ENCODE results near the gene FNTB.

The FNTB gene

DNA sequence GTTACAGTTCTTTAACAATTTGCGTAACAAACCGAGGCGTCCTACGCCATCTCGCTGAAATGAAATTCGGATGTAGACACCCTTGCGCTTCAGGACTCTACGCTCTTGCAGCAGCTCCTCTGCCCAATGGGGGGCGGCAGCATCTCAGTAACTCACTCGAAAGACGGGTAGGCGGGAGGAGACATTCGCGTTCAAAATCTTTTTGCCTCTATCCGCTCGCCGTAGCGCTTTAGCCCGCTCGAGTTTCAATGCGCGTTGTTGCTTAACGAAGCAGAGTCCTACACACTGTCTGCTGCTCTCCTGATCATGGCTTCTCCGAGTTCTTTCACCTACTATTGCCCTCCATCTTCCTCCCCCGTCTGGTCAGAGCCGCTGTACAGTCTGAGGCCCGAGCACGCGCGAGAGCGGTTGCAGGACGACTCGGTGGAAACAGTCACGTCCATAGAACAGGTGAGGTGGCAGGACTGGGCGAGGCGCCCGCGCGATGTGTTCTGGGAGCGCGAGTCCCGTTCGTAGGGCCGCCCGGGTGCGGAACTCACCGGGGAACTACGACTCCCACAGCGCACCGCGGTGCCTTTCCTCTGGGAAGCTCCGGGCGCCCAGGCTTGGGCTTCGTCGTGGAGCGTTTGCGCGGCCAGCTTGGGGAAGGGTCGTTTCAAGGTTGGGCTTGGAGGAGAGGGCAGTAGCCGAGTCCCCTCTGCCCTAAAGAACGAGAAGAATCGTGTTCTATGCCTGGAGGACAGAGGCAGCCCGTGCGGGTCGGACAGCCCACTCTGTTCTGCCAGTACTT is at the start of gene FNTB:
TSS of gene FNTB (plus strand) at position 248 of the 790 bp plus-strand sequence. CDS start at position 307, 59 bp downstream.
- DNase-seq, result peak; percentile 92

DNA sequence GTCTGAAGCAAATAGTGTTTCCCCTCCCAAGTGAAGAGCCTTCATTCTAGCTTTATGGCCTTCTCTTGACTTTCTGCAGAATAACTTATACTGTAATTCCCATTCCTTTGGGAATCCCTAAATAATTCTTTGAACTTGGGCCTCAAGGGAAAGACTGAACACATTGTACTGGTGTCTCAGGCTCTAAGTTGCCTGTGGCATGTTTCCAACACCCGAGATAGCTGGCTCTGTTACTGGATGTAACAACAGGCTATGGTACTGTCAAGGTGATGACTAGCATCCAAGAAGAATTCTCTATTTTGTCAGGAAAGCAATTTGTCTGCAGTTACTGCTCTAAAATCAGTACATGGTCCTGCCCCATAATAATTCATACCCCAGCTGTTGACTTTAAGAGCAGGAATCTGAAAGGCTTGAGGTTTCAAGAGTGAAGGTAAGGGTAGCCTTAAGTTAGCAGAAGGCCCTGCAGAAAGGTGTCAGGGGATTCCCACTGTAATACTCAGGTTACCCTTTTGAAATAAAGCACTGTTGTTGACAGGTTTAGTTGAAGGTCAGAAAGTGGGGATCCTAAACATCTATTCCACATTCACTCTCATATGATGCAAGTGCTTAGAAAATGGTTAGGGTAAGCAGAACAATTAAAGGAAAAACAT is 49.4 kb upstream of the FNTB start:
- DNase-seq, result no peak

DNA sequence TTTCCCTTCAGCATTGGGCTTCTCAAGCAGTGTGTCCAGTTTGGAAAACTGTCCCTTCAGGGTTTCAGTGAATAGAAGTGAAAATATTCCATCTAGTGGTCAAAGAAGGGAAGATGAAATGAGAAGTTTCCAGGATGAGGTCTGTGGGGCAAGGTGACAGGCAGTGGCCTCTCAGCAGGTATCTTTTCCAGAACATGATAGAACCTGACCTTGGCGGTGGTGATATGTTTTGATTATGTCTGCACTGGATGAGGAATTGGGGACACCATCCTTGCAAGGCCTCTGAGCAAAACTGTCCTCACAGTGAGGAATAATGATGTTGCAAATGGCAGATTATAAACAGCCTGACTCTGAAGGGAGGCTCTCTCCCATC is 48.9 kb upstream of the FNTB start:
- DNase-seq, result no peak

GRCh38 chr14:64938972-64939816 is 47.5 kb upstream of the FNTB start:
- DNase-seq, result no peak

DNA sequence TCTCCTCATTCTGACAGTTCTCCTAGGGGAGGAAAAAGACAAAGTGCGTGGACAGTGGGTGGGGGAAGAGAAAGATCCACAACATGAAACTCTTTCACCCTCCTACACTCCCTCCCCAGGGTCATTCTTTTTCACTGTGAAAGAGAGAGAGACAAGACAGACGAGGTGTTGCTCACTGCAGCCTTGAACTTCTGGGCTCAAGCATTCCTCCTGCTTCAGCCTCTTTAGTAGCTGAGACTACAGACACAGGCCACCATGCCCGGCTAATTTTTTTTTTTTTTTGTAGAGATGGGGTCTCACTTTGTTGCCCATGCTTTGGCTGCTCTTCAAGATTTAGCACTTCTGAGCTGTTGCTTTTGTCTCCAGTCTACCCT is 46.9 kb upstream of the FNTB start:
- DNase-seq, result no peak

GRCh38 chr14:64940336-64940910 is 46.3 kb upstream of the FNTB start:
- no peak for DNase-seq

- no peak for DNase-seq
Observed at GRCh38 chr14:64942531-64943111, 44.1 kb upstream of the FNTB start, which contains the start of gene GPX2. GPX2 (minus strand) TSS chr14:64942745; CDS start chr14:64942726, 19 bp downstream.

GRCh38 chr14:64943556-64943955 is 43.1 kb upstream of the FNTB start:
- DNase-seq, result no peak

DNA sequence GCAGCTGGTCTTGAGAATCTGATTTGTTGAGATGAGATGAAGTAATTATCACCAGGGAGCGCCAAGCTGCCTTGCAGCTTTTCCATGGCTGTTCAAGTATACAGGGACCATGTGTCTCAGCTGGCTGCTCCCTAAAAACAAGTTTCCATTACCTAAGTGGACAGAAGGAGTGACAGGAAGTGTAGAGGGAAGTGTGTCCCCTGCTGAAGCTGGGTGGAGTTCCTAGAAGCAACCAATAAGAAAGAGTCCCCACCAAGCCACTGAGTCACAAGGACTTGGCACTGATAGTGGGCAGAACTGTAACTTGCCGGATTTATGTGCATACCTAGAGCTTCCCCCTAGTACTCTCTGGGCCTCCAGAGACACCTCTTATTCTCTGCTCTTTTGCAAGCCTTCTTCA is 42.7 kb upstream of the FNTB start:
- DNase-seq, result no peak

- no peak for DNase-seq
Observed at GRCh38 chr14:64944861-64945260, 41.8 kb upstream of the FNTB start.

GRCh38 chr14:64945431-64946178 is 41.1 kb upstream of the FNTB start:
- no peak for DNase-seq

- DNase-seq, result no peak
Observed at GRCh38 chr14:64946310-64947045, 40.2 kb upstream of the FNTB start.

- DNase-seq, result no peak
Observed at GRCh38 chr14:64947710-64948611, 38.7 kb upstream of the FNTB start.

GRCh38 chr14:64948612-64949210 is 38.0 kb upstream of the FNTB start:
- no peak for DNase-seq

GRCh38 chr14:64950889-64951288 is 35.8 kb upstream of the FNTB start:
- DNase-seq, result no peak

GRCh38 chr14:64951291-64951690 is 35.4 kb upstream of the FNTB start:
- DNase-seq, result no peak

DNA sequence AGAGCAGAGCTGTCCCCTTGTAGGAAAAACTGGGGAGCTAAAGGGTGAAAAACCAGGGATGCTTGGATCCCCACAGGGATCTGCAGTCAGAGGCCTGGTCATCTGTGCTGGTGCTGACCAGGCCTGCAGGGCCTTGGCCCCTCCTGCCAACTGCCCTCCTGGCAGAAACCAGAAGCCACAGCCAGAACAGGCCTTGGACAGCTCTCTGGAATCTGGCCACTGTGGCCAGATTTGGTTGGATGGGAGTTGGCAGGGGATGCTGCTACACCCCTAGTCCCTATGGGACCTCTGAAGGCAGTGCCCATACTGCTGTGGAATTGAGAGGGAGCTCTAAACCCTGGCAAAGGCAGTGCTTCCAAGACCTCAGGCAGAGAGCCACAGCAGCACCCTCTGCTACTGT is 35.0 kb upstream of the FNTB start:
- DNase-seq, result no peak

DNA sequence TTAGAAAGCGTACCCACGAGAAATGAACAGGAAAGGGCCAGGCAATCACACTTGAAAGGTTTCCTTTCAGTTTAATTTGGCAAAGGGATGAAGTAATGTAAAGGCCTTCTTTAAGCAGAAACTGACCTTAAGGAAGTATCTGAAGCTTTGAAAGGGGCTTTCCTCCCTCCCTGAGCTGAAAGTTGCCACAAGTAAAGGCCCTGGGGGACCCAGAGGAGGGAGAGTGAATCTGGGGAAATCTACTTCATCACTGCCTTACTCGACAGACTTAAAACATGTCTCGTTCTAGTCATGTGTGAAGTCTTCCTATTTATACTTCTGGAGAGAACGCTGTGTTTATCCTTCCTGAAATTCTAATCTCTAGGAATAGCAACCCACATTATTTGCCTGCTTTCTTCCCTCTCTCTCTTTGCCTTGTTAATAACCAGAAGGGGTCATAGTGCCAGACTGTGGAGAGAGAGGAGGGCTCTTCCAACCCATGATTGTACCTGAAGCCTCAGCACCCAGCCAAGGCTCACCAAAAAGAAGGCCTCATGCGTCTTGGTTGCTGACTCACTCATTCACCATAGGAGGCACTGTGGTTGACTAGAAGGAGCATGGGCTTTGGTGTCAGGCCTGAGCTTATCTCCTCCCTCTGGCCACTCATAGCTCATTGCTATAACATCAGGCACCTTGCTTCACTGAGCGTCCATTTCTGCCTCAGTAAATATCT is 33.9 kb upstream of the FNTB start:
- DNase-seq, result no peak

DNA sequence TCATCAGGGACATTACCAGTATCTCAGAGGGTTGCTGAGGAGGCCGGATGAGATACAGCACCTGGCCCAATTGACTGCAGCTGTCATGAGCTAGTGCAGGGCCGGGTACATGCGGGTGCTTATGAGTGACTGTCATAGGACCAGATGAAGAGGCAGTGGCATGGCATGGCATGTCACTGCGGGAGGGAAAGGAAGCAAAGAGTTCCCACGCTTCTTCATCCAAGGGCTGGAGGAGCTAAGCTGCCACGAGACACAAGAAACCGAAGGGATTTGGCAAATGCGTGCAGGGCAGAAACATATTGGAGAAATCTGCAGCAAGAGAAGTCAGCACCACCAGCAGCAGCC is 33.4 kb upstream of the FNTB start:
- no peak for DNase-seq
